B cell (primary cell): ENCODE results near the gene ANKDD1A. TPM values are rescaled to one million over a fixed set of nuclear protein-coding genes. Genes with fewer than 3 reads are reported as not detected.

ENCODE experiments used
- ATAC-seq: fragments of 200-7000 bp; cut with Tn5 transposase; one replicate; pipeline ENCODE4 v1.10.0; 2021; ENCODE audit warnings: low read depth, mild to moderate bottlenecking, moderate number of reproducible peaks, moderate library complexity
- CTCF ChIA-PET: fragments of 350-600 bp; sonication (Branson Sonifier 250); formaldehyde crosslinking; loops from one replicate; lab custom pipeline; 2021; ENCODE audit warnings: antibody characterized with exemption, inconsistent platforms; lab: Charles Lee
- POLR2A ChIA-PET: fragments of 350-600 bp; sonication (Branson Sonifier 250); formaldehyde crosslinking; loops from one replicate; lab custom pipeline; 2021; ENCODE audit warnings: antibody characterized with exemption; lab: Charles Lee
- DNase-seq: peaks from one replicate; pipeline ENCODE4 v3.0.0; 2013
- H2AFZ ChIP-seq: 2 replicates; pipeline ENCODE4 v1.6.1; 2012; ENCODE audit warnings: mild to moderate bottlenecking, low read depth, low read length; ENCODE audit not compliant: insufficient read depth, poor library complexity, severe bottlenecking
- H3K27ac ChIP-seq, 2 donors: 1 replicate in 1 of 2; 2 replicates in 1 of 2; pipeline ENCODE4 v1.5.1; 2012 to 2013; ENCODE audit warnings: low read length in 2 of 2, mild to moderate bottlenecking in 2 of 2, moderate library complexity in 1 of 2
- H3K27me3 ChIP-seq, 4 experiments: fragments of 200-600 bp in 1 of 4; sonication (generic) in 1 of 4; replicated peaks in 1 of 4; 1 replicate in 2 of 4; 2 replicates in 2 of 4; pipeline versions ENCODE4 v1.6.1 to v1.7.0; 2013 to 2016; ENCODE audit warnings: low read length in 3 of 4, mild to moderate bottlenecking in 2 of 4, mixed read lengths in 1 of 4, moderate library complexity in 1 of 4; ENCODE audit not compliant: insufficient read depth in 4 of 4, control insufficient read depth in 3 of 4; ENCODE audit errors: control extremely low read depth in 1 of 4
- H3K36me3 ChIP-seq, 2 experiments: replicated peaks in 1 of 2; 1 replicate in 1 of 2; 2 replicates in 1 of 2; pipeline versions ENCODE4 v1.6.1 to v1.7.1; 2013; ENCODE audit warnings: low read length in 1 of 2; ENCODE audit not compliant: insufficient read depth in 2 of 2, control insufficient read depth in 1 of 2; ENCODE audit errors: control extremely low read depth in 1 of 2, extremely low read depth in 1 of 2
- H3K4me1 ChIP-seq, 2 donors: fragments of 200-600 bp in 1 of 2; sonication (generic) in 1 of 2; 1 replicate in 1 of 2; 2 replicates in 1 of 2; pipeline versions ENCODE4 v1.5.1 to v1.6.1; 2013 to 2017; ENCODE audit warnings: low read length in 2 of 2; ENCODE audit not compliant: control insufficient read depth in 2 of 2, insufficient read depth in 2 of 2
- H3K4me2 ChIP-seq: replicated peaks from 2 replicates; pipeline ENCODE3; 2012; ENCODE audit warnings: mild to moderate bottlenecking, low read depth, low read length; ENCODE audit not compliant: poor library complexity, severe bottlenecking
- H3K4me3 ChIP-seq, 5 experiments: fragments of 200-600 bp in 1 of 5; sonication (generic) in 1 of 5; 1 replicate in 3 of 5; 2 replicates in 2 of 5; pipeline versions ENCODE4 v1.5.1 to v1.7.0; 2011 to 2016; ENCODE audit warnings: low read length in 4 of 5, mild to moderate bottlenecking in 4 of 5, low read depth in 2 of 5, control low read depth in 1 of 5, moderate library complexity in 1 of 5; ENCODE audit not compliant: insufficient read depth in 1 of 5; ENCODE audit errors: control extremely low read depth in 1 of 5, extremely low read depth in 1 of 5
- H3K79me2 ChIP-seq: fragments of 200-600 bp; sonication (generic); one replicate; pipeline ENCODE4 v1.6.0; 2016; ENCODE audit warnings: low read length; ENCODE audit not compliant: control insufficient read depth, insufficient read depth
- H3K9ac ChIP-seq: fragments of 200-600 bp; sonication (generic); 2 replicates; pipeline ENCODE4 v1.6.1; 2017; ENCODE audit warnings: mild to moderate bottlenecking, low read length, moderate library complexity
- H3K9me3 ChIP-seq, 3 donors: one replicate each; pipeline versions ENCODE4 v1.6.1 to v1.7.1; 2013; ENCODE audit warnings: low read length in 2 of 3; ENCODE audit not compliant: control insufficient read depth in 2 of 3, insufficient read depth in 1 of 3; ENCODE audit errors: control extremely low read depth in 1 of 3
- H4K20me1 ChIP-seq: 2 replicates; pipeline ENCODE4 v1.6.0; 2012; ENCODE audit warnings: mild to moderate bottlenecking, low read length; ENCODE audit not compliant: insufficient read depth, control insufficient read depth, poor library complexity, severe bottlenecking
- H3K27ac Mint-ChIP-seq: one replicate; pipeline ENCODE4 v1.8.0; 2021; ENCODE audit warnings: mixed read lengths
- H3K27me3 Mint-ChIP-seq: one replicate; pipeline ENCODE4 v1.8.0; 2021; ENCODE audit warnings: mixed read lengths
- H3K4me1 Mint-ChIP-seq: one replicate; pipeline ENCODE4 v1.8.0; 2021; ENCODE audit warnings: mixed read lengths
- H3K4me3 Mint-ChIP-seq: one replicate; pipeline ENCODE4 v1.8.0; 2021; ENCODE audit warnings: mixed read lengths
- H3K9me3 Mint-ChIP-seq: one replicate; pipeline ENCODE4 v1.8.0; 2022; ENCODE audit warnings: mixed read lengths; ENCODE audit not compliant: insufficient read depth
- CTCF ChIP-seq: fragments of 200-600 bp; IDR thresholded peaks from one replicate; pipeline ENCODE4 v1.8.0; 2022; ENCODE audit warnings: antibody characterized with exemption, mild to moderate bottlenecking
- EZH2 ChIP-seq: IDR thresholded peaks from 2 replicates; pipeline ENCODE4 v1.6.1; 2012; ENCODE audit warnings: borderline replicate concordance, low read depth, mild to moderate bottlenecking, moderate library complexity, low read length; ENCODE audit not compliant: insufficient read depth, poor library complexity, severe bottlenecking
- WGBS: methylation state at CpG from one replicate; pipeline ENCODE4 v1.1.5; 2013; ENCODE audit warnings: missing lambda C conversion rate; ENCODE audit not compliant: insufficient coverage; 5-methylcytosine and 5-hydroxymethylcytosine counted together
- intact Hi-C: fragments of 100-400 bp; cut with micrococcal nuclease; formaldehyde crosslinking; loops from one replicate; pipeline ENCODE4 v1.10.0; 2022
- polyA plus RNA-seq: library from polyadenylated mRNA; depleted of rRNA; stranded (reverse); fragments of >200 nt; gene quantifications from 2 replicates; pipeline ENCODE4 v1.2.3, GENCODE V29; 2012
- total RNA-seq, 2 donors: library from RNA; stranded (reverse); fragments of 120-200 nt in 1 of 2; gene quantifications; 1 replicate in 1 of 2; 2 replicates in 1 of 2; pipeline versions ENCODE4 v1.2.3 to v1.2.4, GENCODE V29; 2013 to 2022

The ANKDD1A gene
- total and polyA plus RNA-seq, 2 donors (not counting 1 experiment from before 2014, with no cell fraction given) = 2.6 to 2.7 TPM

GRCh38 chr15:64883997-64884511 lies 27.6 kb upstream of the ANKDD1A start:
- peak overlapping the region; percentile 34 for H3K4me2 ChIP-seq
- H2AFZ ChIP-seq = peak overlapping the region; percentile 41
- WGBS = 41% methylated on average over 9 of the region's 10 CpGs
- H4K20me1 ChIP-seq = no peaks in the 10 kb centered on the region
- no peak overlapping the region for H3K9ac ChIP-seq
- Mint-ChIP-seq H3K27ac (peak overlapping the region; percentile 75), H3K9me3 (no peaks in the 10 kb centered on the region), H3K4me3 (peak overlapping the region; percentile 65), H3K27me3 (no peaks in the 10 kb centered on the region), H3K4me1 (peaks cover 27% of the 10 kb centered on the region)
- peak; percentile 66 for ATAC-seq
- TF ChIP-seq EZH2 = no peak
- TF ChIP-seq CTCF = no peak
- POLR2A ChIA-PET = interaction anchor here (1.1 to 2.1 kb wide), 2 partner anchors 8 to 10 kb away, joined by 4 to 14 read pairs; no protein-coding TSS in a partner anchor
- no peaks in the 10 kb centered on the region for H3K27me3 ChIP-seq
- H3K27ac ChIP-seq = peak overlapping the region; percentile 33 to 54
- no peaks in the 10 kb centered on the region for H3K9me3 ChIP-seq
- H3K4me1 ChIP-seq = peaks cover 27 to 35% of the 10 kb centered on the region in 2 donors
- DNase-seq = peak; percentile 67
- CTCF ChIA-PET = interaction anchor here (3.0 to 4.8 kb wide), 3 partner anchors 10 to 48 kb away, joined by 16 to 30 read pairs (median 16); no protein-coding TSS in a partner anchor
- no peak overlapping the region for H3K4me3 ChIP-seq
- no peaks in the 10 kb centered on the region for H3K36me3 ChIP-seq
- intact Hi-C loops = loop anchor here (1.0 kb wide), 1 partner anchor 9 kb away; no protein-coding TSS in a partner anchor
- H3K79me2 ChIP-seq = no peaks in the 10 kb centered on the region

GRCh38 chr15:64884679-64885078 lies 27.0 kb upstream of the ANKDD1A start:
- POLR2A ChIA-PET = interaction anchor here (2.1 kb wide), 1 partner anchor 9 kb away, joined by 14 read pairs; no protein-coding TSS in a partner anchor
- CTCF ChIA-PET = interaction anchor here (3.0 to 4.8 kb wide), 3 partner anchors 10 to 48 kb away, joined by 16 to 30 read pairs (median 16); no protein-coding TSS in a partner anchor
- Histone ChIP-seq H3K9ac (no peak overlapping the region), H3K27me3 (no peaks in the 10 kb centered on the region), H2AFZ (no peak overlapping the region), H3K9me3 (no peaks in the 10 kb centered on the region), H3K4me1 (peaks cover 27 to 35% of the 10 kb centered on the region in 2 donors), H3K79me2 (no peaks in the 10 kb centered on the region), H3K36me3 (no peaks in the 10 kb centered on the region), H3K27ac (no peak overlapping the region), H4K20me1 (no peaks in the 10 kb centered on the region), H3K4me3 (no peak overlapping the region), H3K4me2 (no peak overlapping the region)
- Mint-ChIP-seq H3K27ac (no peak overlapping the region), H3K4me3 (no peak overlapping the region), H3K9me3 (no peaks in the 10 kb centered on the region), H3K27me3 (no peaks in the 10 kb centered on the region), H3K4me1 (peaks cover 27% of the 10 kb centered on the region)
- intact Hi-C loops = loop anchor here (1.0 kb wide), 1 partner anchor 9 kb away; no protein-coding TSS in a partner anchor
- no peak for TF ChIP-seq EZH2
- TF ChIP-seq CTCF = no peak
- DNase-seq (no peak), ATAC-seq (no peak)
- WGBS = no CpG with 5 or more reads among the region's 5 CpGs
